ES-I3 (cell line): ENCODE data around the gene ZPLD1.

Experiments
- H3K36me3 ChIP-seq: 2 replicates; pipeline ENCODE4 v1.6.1; 2013; ENCODE audit warnings: mild to moderate bottlenecking, low read length, control low read depth, moderate library complexity; ENCODE audit not compliant: insufficient read depth
- H3K4me1 ChIP-seq: 2 replicates; pipeline ENCODE4 v1.6.1; 2013; ENCODE audit warnings: mild to moderate bottlenecking, control low read depth, low read length; ENCODE audit not compliant: insufficient read depth
- H3K9ac ChIP-seq: 2 replicates; pipeline ENCODE4 v1.6.1; 2013; ENCODE audit warnings: low read depth, mild to moderate bottlenecking, low read length, moderate library complexity
- H3K9me3 ChIP-seq: 2 replicates; pipeline ENCODE4 v1.6.1; 2013; ENCODE audit warnings: mild to moderate bottlenecking, low read length, moderate library complexity; ENCODE audit not compliant: control insufficient read depth, insufficient read depth

The ZPLD1 gene

DNA sequence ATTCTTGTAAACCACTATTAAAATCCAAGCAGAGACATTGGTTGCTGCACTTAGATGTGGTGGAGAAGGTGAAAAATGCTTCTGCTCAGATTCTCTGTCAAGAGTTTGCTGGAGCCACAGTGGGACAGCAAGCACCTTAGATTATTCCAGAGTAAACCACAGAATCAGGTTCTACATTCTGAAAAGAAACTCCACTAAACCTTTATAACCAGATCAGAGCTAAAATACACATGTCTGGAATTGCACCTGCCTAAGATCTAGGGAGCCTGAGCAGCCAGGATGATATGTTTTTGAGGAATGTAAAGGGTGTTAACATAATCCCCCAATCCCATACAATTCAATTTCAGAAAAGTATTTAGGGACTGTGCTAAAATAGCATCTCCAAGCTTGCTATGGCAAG, at the start of gene ZPLD1:
TSS of gene ZPLD1 (plus strand) at position 301 of the 400 bp plus-strand sequence. CDS start 3,473 bp downstream, outside the sequence.
- no peak within 1 kb of the TSS for H3K9ac ChIP-seq
- H3K4me1 ChIP-seq: no peaks in the 10 kb centered on the region
- H3K36me3 ChIP-seq: no peaks in the 10 kb centered on the region
- H3K9me3 ChIP-seq: no peaks in the 10 kb centered on the region

DNA sequence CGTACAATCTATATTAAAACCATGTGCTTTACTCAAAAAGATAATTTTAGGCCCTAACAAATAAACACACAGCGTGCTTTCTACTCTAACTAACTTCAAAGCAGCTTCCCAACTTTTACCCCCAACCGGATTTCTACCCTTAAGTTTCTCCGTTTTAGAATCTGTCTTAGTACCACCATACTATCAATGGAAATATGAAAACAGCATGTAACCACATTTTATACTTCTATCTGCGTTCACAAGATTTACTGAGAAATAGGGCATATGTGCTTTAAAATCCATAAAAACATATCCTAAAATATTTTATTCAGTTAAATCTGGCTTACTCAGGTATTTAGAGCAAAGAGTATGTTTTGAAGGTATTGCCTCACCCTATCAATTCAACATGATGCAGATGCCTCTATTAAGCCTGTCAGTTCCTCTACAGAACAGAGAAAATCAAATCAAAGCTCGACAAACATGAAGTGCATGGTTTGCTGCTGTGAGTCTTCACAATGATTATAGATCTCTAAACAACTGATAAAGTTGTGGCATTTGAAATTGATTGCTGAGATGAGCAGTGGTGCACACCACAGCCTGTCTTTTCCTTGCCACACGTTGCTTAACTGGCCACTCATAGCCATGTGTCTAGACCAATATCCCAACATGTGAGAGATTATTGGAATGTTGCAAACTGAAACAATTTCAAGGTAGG, 44.5 kb upstream of the ZPLD1 start:
- H3K4me1 ChIP-seq: no peaks in the 10 kb centered on the region
- no peak overlapping the region for H3K9ac ChIP-seq
- H3K9me3 ChIP-seq: peaks cover 4% of the 10 kb centered on the region
- no peaks in the 10 kb centered on the region for H3K36me3 ChIP-seq

DNA sequence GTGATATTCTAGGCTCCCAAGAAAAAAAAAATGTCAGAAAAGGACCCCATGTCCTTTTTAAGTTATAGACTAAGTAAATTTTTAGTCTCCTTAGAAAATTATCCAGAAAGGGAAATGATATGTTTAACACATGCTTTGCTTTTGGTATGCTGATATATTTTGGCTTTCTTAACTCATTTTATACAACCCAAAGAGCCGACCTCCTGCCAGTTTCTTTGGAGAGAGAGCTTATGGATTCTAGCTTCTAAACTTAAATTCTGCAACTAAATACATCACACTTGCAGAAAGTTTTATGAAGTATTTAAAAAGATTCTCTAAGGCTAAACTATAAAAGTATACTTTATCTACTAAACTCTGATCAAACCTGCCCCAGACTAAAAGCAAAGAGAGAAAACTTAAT, 43.9 kb upstream of the ZPLD1 start:
- Histone ChIP-seq H3K9me3 (peaks cover 6% of the 10 kb centered on the region), H3K9ac (no peak overlapping the region), H3K4me1 (no peaks in the 10 kb centered on the region), H3K36me3 (no peaks in the 10 kb centered on the region)

DNA sequence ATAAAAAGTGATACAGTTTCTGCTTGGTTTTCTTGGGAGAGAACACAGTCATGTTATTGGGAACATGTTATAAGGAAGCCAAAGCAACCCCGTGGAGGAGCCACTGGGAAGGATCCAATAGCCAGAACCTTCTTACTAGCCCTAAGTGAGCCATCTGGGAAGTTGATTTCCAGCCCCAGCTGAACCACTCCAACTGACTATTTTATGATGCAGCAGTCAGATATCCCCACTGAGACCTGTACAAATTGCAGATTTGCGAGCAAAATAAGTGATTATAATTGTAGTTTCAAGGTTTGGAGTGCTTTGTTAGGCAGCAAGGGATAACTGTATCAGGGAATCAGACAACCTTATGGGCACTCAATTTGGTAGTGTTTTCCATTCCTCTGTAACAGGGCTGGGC, 43.3 kb upstream of the ZPLD1 start:
- Histone ChIP-seq H3K36me3 (no peaks in the 10 kb centered on the region), H3K9ac (no peak overlapping the region), H3K4me1 (no peaks in the 10 kb centered on the region), H3K9me3 (peaks cover 6% of the 10 kb centered on the region)

DNA sequence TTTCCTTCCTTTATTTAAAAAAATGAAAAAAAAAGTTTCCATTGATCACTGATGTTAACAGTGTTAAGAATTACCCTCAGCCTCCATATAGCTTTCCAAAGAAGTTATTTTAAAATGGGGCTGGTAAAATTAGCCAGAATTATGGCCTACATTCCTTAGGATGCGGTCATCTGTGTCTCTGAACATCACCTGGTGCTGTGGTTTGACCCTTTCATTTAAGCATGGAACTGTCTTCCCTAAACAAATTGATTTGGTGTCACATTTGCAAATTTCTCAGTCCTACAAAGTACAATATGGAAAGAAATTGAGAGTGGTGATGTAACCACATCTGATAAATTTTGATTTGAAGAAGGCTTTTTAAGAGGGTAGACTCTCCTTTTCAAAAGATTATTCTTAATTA, 40.3 kb upstream of the ZPLD1 start:
- Histone ChIP-seq H3K9me3 (peaks cover 6% of the 10 kb centered on the region), H3K4me1 (peaks cover 4% of the 10 kb centered on the region; the same call in 1 of the 2 replicates), H3K36me3 (no peaks in the 10 kb centered on the region), H3K9ac (no peak overlapping the region)

DNA sequence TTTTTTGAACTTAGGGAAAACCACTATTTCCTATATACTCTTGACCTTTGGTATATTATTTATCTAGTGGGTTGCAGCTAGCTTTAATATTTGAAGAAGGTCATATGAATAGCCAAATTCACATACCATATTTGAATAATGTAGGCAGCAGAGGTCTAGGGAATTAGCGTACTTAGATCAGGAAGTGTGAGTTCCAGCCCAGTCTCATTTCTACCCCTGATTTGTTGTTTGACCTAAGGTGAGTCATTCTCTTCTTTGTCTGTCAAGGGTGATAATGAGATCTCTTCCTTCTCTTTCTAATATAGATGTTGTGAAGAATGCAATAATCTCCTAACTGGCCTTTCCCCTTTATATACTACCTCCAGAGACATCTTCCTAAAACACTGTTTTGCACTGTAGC, 36.6 kb upstream of the ZPLD1 start:
- Histone ChIP-seq H3K9ac (no peak overlapping the region), H3K36me3 (no peaks in the 10 kb centered on the region), H3K4me1 (peaks cover 14% of the 10 kb centered on the region; the same call in 1 of the 2 replicates), H3K9me3 (peaks cover 6% of the 10 kb centered on the region)

DNA sequence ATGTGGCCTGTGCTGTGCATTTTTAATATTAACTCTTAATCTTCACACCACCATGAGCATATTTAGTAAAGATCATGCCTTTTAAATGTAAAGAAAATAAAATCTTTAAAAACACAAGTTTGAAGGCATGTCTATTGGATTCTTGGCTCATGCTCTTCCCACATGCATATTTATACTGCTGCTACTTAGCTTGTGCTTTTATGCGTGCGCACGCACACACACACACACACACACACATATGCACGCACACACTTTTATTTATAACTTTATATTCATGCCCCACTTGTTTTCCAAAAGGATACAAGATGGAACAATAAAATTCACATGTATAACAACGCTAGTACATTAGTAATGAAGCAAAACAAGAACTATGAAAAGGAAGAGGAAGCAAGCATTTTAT, 36.1 kb upstream of the ZPLD1 start:
- Histone ChIP-seq H3K36me3 (no peaks in the 10 kb centered on the region), H3K9me3 (peaks cover 6% of the 10 kb centered on the region), H3K4me1 (peaks cover 14% of the 10 kb centered on the region; the same call in 1 of the 2 replicates), H3K9ac (no peak overlapping the region)

DNA sequence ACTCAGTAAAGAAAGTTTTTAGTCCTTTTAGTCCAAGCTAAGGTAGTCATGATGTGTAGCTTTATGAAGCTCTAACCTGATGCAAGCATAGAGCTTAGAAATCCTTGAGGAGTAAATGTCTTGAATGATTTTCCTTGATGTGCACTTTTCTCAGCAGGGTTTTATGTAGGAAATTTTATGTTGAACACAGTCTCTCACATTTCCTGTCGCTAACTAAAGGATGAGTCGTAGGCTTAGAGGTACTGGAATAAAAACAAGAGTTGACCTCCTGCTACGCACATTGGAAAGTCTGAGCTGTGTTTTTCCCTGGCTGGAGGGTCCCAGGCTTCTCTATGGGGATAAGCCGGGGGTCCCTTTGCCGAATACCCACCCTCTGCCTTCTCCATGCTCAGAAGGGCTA, 34.7 kb upstream of the ZPLD1 start:
- Histone ChIP-seq H3K9me3 (peaks cover 4% of the 10 kb centered on the region), H3K9ac (no peak overlapping the region), H3K4me1 (peaks cover 14% of the 10 kb centered on the region; the same call in 1 of the 2 replicates), H3K36me3 (no peaks in the 10 kb centered on the region)

DNA sequence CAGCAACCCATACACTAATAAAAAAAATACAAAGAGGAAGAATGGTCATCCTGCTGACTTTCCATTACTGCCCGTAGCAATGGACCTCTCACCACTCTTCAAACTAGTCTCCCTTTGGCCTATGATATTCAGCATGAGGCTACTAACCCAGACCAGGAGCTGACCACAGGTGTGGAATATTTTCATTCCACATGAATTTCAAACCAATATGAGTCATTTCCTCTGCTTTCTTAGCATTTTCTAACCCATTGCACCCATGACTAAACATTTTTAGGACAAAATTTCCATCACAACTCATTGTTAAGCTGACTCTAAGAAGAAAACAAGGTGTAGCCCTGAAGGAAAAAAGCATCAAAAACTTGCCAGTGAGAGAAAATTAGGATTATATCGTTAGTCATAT, 34.0 kb upstream of the ZPLD1 start:
- no peak overlapping the region for H3K9ac ChIP-seq
- peaks cover 14% of the 10 kb centered on the region; the same call in 1 of the 2 replicates for H3K4me1 ChIP-seq
- H3K36me3 ChIP-seq: no peaks in the 10 kb centered on the region
- no peaks in the 10 kb centered on the region; the same call in 1 of the 2 replicates for H3K9me3 ChIP-seq

DNA sequence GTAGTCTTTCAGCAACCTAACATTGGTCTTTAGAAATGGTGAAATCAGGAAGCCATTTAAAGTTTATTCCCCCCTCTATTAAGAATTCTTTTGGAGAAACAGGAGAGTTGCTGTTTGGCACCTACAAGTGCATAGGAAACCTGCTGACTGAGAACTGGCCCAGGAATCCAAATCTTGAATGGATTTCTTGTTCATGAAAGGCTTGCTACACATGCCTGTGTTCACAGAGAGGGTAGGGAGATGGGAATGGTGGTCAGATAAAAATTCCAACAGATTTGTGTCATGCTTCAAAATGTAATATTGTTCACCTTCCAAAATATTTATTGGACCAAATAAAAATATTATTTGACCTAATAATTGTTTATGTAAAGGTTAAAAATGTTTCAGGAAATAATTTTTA, 24.2 kb upstream of the ZPLD1 start:
- no peak overlapping the region for H3K9ac ChIP-seq
- no peaks in the 10 kb centered on the region for H3K9me3 ChIP-seq
- no peaks in the 10 kb centered on the region for H3K4me1 ChIP-seq
- H3K36me3 ChIP-seq: no peaks in the 10 kb centered on the region

DNA sequence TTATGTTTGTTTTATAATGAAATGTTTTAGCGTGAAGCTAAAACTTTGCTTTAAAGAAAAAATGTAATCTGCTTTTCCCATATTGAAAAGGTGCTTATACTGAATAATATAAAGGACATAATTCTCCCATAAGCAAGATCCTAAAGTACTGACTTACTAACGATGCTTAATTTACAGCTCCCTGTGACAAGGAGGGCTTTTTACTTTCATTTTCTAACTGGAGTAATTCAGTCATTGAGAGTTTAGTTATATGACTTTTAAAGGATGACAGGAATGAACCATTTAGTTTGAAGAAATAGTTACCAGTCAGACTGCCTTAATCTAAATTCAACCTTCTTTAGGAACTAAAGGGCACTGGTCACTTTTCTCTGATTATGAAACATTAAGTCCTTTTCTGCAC, 19.3 kb upstream of the ZPLD1 start:
- no peaks in the 10 kb centered on the region for H3K36me3 ChIP-seq
- H3K9me3 ChIP-seq: no peaks in the 10 kb centered on the region
- H3K9ac ChIP-seq: no peak overlapping the region

DNA sequence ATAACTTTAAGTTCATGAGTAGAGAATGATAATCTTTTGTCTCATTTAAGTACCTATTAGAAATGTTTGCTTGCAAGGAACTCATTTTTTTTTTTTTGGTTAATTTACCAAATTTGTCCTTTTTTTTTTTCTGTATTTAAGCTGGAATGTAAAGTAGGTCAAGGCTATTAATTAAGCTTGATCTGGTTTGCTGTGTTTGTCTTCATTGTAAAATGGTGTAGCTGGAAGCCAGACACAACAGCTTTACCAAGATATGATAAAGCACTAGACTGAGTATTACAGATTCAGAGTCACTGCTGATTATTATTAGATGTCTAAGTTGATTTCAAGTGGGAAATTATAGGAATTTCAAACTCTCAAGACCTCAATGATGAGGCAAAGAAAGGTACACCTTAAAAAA, 15.0 kb upstream of the ZPLD1 start:
- Histone ChIP-seq H3K9ac (no peak overlapping the region), H3K36me3 (no peaks in the 10 kb centered on the region), H3K9me3 (no peaks in the 10 kb centered on the region), H3K4me1 (no peaks in the 10 kb centered on the region)

More for the DNA sequence above, 19.3 kb upstream of the ZPLD1 start:
- no peaks in the 10 kb centered on the region for H3K4me1 ChIP-seq

DNA sequence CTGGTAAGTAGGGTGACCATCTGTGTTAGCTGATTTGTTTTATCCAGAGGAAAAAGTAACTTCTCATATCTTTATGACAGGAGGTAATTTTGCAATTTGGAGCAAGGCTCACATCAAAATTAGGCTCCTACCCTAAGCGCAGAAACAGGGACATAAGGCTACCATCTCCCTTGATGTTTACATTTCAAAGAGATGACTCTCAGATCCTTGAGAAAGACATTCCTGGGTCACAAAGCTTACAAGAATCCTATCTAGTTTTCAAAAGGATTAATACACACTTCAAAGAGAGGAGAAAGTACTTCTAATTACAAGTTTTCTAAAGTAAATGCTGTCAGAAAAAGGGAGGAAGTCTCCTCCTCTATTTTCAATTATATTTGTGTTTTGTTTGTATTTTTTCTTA, 7.0 kb downstream of the ZPLD1 start:
- H3K36me3 ChIP-seq: no peaks in the 10 kb centered on the region
- no peak overlapping the region for H3K9ac ChIP-seq
- no peaks in the 10 kb centered on the region for H3K4me1 ChIP-seq
- H3K9me3 ChIP-seq: no peaks in the 10 kb centered on the region

DNA sequence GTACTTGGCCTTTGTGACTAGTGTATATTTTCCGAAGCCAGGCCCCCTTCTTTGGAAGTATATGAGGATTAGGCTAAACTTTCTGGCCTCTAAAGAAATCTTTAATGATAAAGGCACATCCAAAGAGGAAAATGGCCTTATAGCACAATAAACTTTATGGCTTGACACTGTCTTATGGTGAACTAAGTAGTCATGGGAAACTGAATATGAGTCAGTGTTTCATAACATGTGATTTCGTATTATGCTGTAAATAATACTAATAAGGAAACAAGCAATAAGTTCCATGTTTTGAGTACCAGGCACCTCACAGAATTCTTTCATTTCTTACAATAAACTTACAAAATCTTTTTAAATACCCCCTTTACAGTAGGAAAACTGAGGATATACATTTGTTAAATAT, 8.2 kb downstream of the ZPLD1 start:
- Histone ChIP-seq H3K9ac (no peak overlapping the region), H3K36me3 (no peaks in the 10 kb centered on the region), H3K4me1 (no peaks in the 10 kb centered on the region), H3K9me3 (no peaks in the 10 kb centered on the region)

DNA sequence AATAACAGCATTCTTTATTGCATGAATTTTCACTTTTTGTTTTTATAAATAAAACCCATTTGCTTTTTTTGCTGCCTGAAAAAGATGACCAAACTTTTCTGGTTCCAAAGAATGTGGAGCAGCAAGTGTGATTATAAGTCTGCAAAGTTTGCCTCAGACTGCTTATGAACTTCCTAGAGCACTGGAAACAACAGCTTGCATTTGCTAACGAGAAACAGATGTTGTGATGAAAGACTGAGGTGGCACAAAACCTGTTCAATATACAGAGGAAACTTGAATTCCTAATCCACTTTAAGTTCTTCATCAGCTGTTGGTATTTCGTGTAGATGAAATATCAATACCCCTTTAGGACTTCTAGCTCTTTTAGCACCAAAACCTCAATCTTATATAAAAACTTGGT, 9.3 kb downstream of the ZPLD1 start:
- Histone ChIP-seq H3K9ac (no peak overlapping the region), H3K9me3 (no peaks in the 10 kb centered on the region), H3K4me1 (no peaks in the 10 kb centered on the region), H3K36me3 (no peaks in the 10 kb centered on the region)
